GM23248 (cell line): ENCODE results near the gene DAB1. TPM values are rescaled to one million over a fixed set of nuclear protein-coding genes. Genes with fewer than 3 reads are reported as not detected.

Experiments used
- DNase-seq: peaks from one replicate; pipeline ENCODE4 v3.0.0-alpha.2; 2015
- H2AFZ ChIP-seq: fragments of 200-600 bp; sonication (generic); 2 replicates; pipeline ENCODE4 v1.6.1; 2016; ENCODE audit warnings: antibody characterized with exemption
- H3F3A ChIP-seq: fragments of 200-600 bp; sonication (generic); 2 replicates; pipeline ENCODE4 v1.6.1; 2016; ENCODE audit warnings: mild to moderate bottlenecking, antibody characterized with exemption, mixed run types; ENCODE audit not compliant: insufficient read depth
- H3K27ac ChIP-seq: fragments of 200-600 bp; sonication (generic); 2 replicates; pipeline ENCODE4 v1.5.1; 2016; ENCODE audit warnings: mild to moderate bottlenecking
- H3K27me3 ChIP-seq: fragments of 200-600 bp; sonication (generic); replicated peaks from 2 replicates; pipeline ENCODE4 v1.6.1; 2016; ENCODE audit warnings: mild to moderate bottlenecking; ENCODE audit not compliant: insufficient read depth
- H3K36me3 ChIP-seq: fragments of 200-600 bp; sonication (generic); 2 replicates; pipeline ENCODE4 v1.6.1; 2016; ENCODE audit warnings: low read depth, mild to moderate bottlenecking
- H3K4me1 ChIP-seq: fragments of 200-600 bp; sonication (generic); 2 replicates; pipeline ENCODE4 v1.6.1; 2016; ENCODE audit warnings: mild to moderate bottlenecking; ENCODE audit not compliant: insufficient read depth
- H3K4me2 ChIP-seq: fragments of 200-600 bp; sonication (generic); one replicate; pipeline ENCODE4 v1.6.1; 2016; ENCODE audit warnings: mild to moderate bottlenecking; ENCODE audit not compliant: unreplicated experiment
- H3K4me3 ChIP-seq: fragments of 200-600 bp; sonication (generic); 2 replicates; pipeline ENCODE4 v1.5.1; 2016; ENCODE audit warnings: mild to moderate bottlenecking
- H3K79me2 ChIP-seq: fragments of 200-600 bp; sonication (generic); 2 replicates; pipeline ENCODE4 v1.6.1; 2016; ENCODE audit warnings: mild to moderate bottlenecking; ENCODE audit not compliant: insufficient read depth
- H3K9ac ChIP-seq: fragments of 200-600 bp; sonication (generic); 2 replicates; pipeline ENCODE4 v1.6.1; 2016; ENCODE audit warnings: mild to moderate bottlenecking
- H3K9me2 ChIP-seq: fragments of 200-600 bp; sonication (generic); 2 replicates; pipeline ENCODE4 v1.6.1; 2016; ENCODE audit warnings: mixed run types, mild to moderate bottlenecking, moderate library complexity; ENCODE audit not compliant: insufficient read depth
- H3K9me3 ChIP-seq: fragments of 200-600 bp; sonication (generic); one replicate; pipeline ENCODE4 v1.6.1; 2017; ENCODE audit warnings: low read depth
- H4K20me1 ChIP-seq: fragments of 200-600 bp; sonication (generic); 2 replicates; pipeline ENCODE4 v1.6.0; 2016; ENCODE audit not compliant: insufficient read depth
- EZH2 ChIP-seq: fragments of 200-600 bp; sonication (generic); IDR thresholded peaks from 2 replicates; pipeline ENCODE4 v1.6.1; 2018; ENCODE audit warnings: antibody characterized with exemption, mild to moderate bottlenecking; ENCODE audit not compliant: insufficient read depth, poor library complexity, severe bottlenecking
- EZH2phosphoT487 ChIP-seq: fragments of 200-600 bp; sonication (generic); IDR thresholded peaks from 2 replicates; pipeline ENCODE4 v1.6.1; 2018; ENCODE audit warnings: antibody characterized with exemption, moderate library complexity, mild to moderate bottlenecking, low read depth; ENCODE audit not compliant: insufficient read depth
- WGBS, 2 experiments: methylation state at CpG; one replicate each; pipeline ENCODE4 v1.1.6; 2015 to 2017; ENCODE audit warnings: low lambda C conversion rate in 2 of 2, low coverage in 1 of 2; ENCODE audit errors: missing lambda C conversion rate in 2 of 2; 5-methylcytosine and 5-hydroxymethylcytosine counted together
- in situ Hi-C: fragments of 300-500 bp; cut with MboI; formaldehyde crosslinking; loops from 2 replicates; pipeline ENCODE4 v1.15.0; 2020
- polyA plus RNA-seq: library from polyadenylated mRNA; unstranded; fragments of >200 nt; fragmentation: Nextera tagmentation; extraction: Ambion mirVana; gene quantifications from 2 replicates; pipeline ENCODE4 v1.2.1, GENCODE V29; 2016
- total RNA-seq: library from RNA; depleted of rRNA; stranded (reverse); fragments of >200 nt; shearing (Covaris generic); gene quantifications from 2 replicates; pipeline ENCODE4 v1.2.3, GENCODE V29; 2014

Gene DAB1
- total and polyA plus RNA-seq, 2 experiments from 2014 or later = 0.11 to 0.39 TPM

GRCh38 chr1:57309630-57310029 lies 114.2 kb downstream of the DAB1 start:
- no peaks in the 10 kb centered on the region for H3K9me2 ChIP-seq
- H3K9ac ChIP-seq = no peak overlapping the region
- no peak overlapping the region for H3K27ac ChIP-seq
- no peaks in the 10 kb centered on the region for H3K36me3 ChIP-seq
- WGBS, 2 experiments = 18 to 21% methylated on average over 2 of the region's 2 CpGs
- H3K79me2 ChIP-seq = no peaks in the 10 kb centered on the region
- in situ Hi-C loops = no loop called here
- H2AFZ ChIP-seq = no peak overlapping the region
- H3K4me1 ChIP-seq = no peaks in the 10 kb centered on the region
- no peaks in the 10 kb centered on the region for H3F3A ChIP-seq
- DNase-seq = no peak
- H3K27me3 ChIP-seq = no peaks in the 10 kb centered on the region; the same call in 1 of the 2 replicates
- H3K4me3 ChIP-seq = no peak overlapping the region
- no peaks in the 10 kb centered on the region for H4K20me1 ChIP-seq
- H3K9me3 ChIP-seq = no peaks in the 10 kb centered on the region
- H3K4me2 ChIP-seq = no peak overlapping the region
- TF ChIP-seq EZH2 = no peak
- no peak for TF ChIP-seq EZH2phosphoT487

GRCh38 chr1:57307392-57308170 lies 116.3 kb downstream of the DAB1 start:
- Histone ChIP-seq H4K20me1 (no peaks in the 10 kb centered on the region), H3K9me2 (no peaks in the 10 kb centered on the region)
- no peak for DNase-seq

GRCh38 chr1:57304591-57304990 lies 119.3 kb downstream of the DAB1 start:
- no peak for DNase-seq
- 20 to 24% methylated on average over 3 of the region's 3 CpGs for WGBS, 2 experiments
- TF ChIP-seq EZH2phosphoT487 (no peak), EZH2 (no peak)

More at GRCh38 chr1:57307392-57308170, 116.3 kb downstream of the DAB1 start:
- Histone ChIP-seq H3K9ac (no peak overlapping the region), H3K27me3 (no peaks in the 10 kb centered on the region; the same call in 1 of the 2 replicates), H3K36me3 (no peaks in the 10 kb centered on the region), H3K4me2 (no peak overlapping the region), H3K79me2 (no peaks in the 10 kb centered on the region), H3F3A (no peaks in the 10 kb centered on the region), H3K27ac (no peak overlapping the region), H3K4me1 (no peaks in the 10 kb centered on the region), H3K9me3 (no peaks in the 10 kb centered on the region), H3K4me3 (no peak overlapping the region), H2AFZ (no peak overlapping the region)
- in situ Hi-C loops = no loop called here
- 46 to 59% methylated on average over 4 of the region's 4 CpGs for WGBS, 2 experiments
- TF ChIP-seq EZH2phosphoT487 (no peak), EZH2 (no peak)

GRCh38 chr1:57302812-57303596 lies 120.9 kb downstream of the DAB1 start:
- Histone ChIP-seq H2AFZ (no peak overlapping the region), H3K27ac (no peak overlapping the region), H3K27me3 (no peaks in the 10 kb centered on the region), H3K4me2 (no peak overlapping the region), H3K36me3 (no peaks in the 10 kb centered on the region), H3K79me2 (no peaks in the 10 kb centered on the region), H3K4me3 (no peak overlapping the region), H3F3A (no peaks in the 10 kb centered on the region), H3K9me3 (no peaks in the 10 kb centered on the region), H3K9me2 (no peaks in the 10 kb centered on the region), H4K20me1 (no peaks in the 10 kb centered on the region), H3K4me1 (no peaks in the 10 kb centered on the region), H3K9ac (no peak overlapping the region)
- WGBS, 2 experiments = 47% methylated on average over 5 of the region's 5 CpGs
- TF ChIP-seq EZH2 (no peak), EZH2phosphoT487 (no peak)
- in situ Hi-C loops = no loop called here
- no peak for DNase-seq

More at GRCh38 chr1:57304591-57304990, 119.3 kb downstream of the DAB1 start:
- Histone ChIP-seq H3K4me1 (no peaks in the 10 kb centered on the region), H3K36me3 (no peaks in the 10 kb centered on the region), H3K27me3 (no peaks in the 10 kb centered on the region), H3K79me2 (no peaks in the 10 kb centered on the region), H3K9me2 (no peaks in the 10 kb centered on the region), H3K4me3 (no peak overlapping the region), H3K9me3 (no peaks in the 10 kb centered on the region), H3K9ac (no peak overlapping the region), H4K20me1 (no peaks in the 10 kb centered on the region), H2AFZ (no peak overlapping the region), H3F3A (no peaks in the 10 kb centered on the region), H3K27ac (no peak overlapping the region), H3K4me2 (no peak overlapping the region)
- in situ Hi-C loops = no loop called here
